Brain microvascular endothelial cell (primary cell): ENCODE measurements around the gene WDR36.

Experiments used
- DNase-seq: peaks from one replicate; pipeline ENCODE4 v3.0.0-alpha.2; 2020
- H3K27ac ChIP-seq: fragments of 250-450 bp; sonication (Bioruptor Pico); 2 replicates; pipeline ENCODE4 v1.5.1; 2020; ENCODE audit warnings: mild to moderate bottlenecking, moderate library complexity
- H3K27me3 ChIP-seq: fragments of 250-450 bp; sonication (Bioruptor Pico); replicated peaks from 2 replicates; pipeline ENCODE4 v1.5.1; 2020; ENCODE audit warnings: mild to moderate bottlenecking
- H3K36me3 ChIP-seq: fragments of 250-450 bp; sonication (Bioruptor Pico); replicated peaks from 2 replicates; pipeline ENCODE4 v1.5.1; 2020; ENCODE audit warnings: mild to moderate bottlenecking
- H3K4me3 ChIP-seq: 2 replicates; pipeline ENCODE4 v1.5.1; 2011; ENCODE audit warnings: low read depth, mild to moderate bottlenecking, control low read depth, low read length, moderate library complexity
- CTCF ChIP-seq: IDR thresholded peaks from 2 replicates; pipeline ENCODE4 v1.5.1; 2011; ENCODE audit warnings: low read depth, mild to moderate bottlenecking, moderate library complexity, low read length, control low read depth, inconsistent platforms; ENCODE audit errors: missing control alignments
- in situ Hi-C: cut with HindIII; loops from 2 replicates; pipeline ENCODE4 v1.10.0; 2017; ENCODE audit warnings: low sequenced_read_pairs, low pct_ligation_motif_present

WDR36 gene

GRCh38 chr5:111146053-111146452 lies 53.9 kb downstream of the WDR36 start:
- in situ Hi-C loops: no loop called here
- H3K27me3 ChIP-seq: no peaks in the 10 kb centered on the region
- DNase-seq: no peak
- TF ChIP-seq CTCF: no peak
- H3K4me3 ChIP-seq: no peak overlapping the region
- H3K27ac ChIP-seq: no peak overlapping the region
- H3K36me3 ChIP-seq: no peaks in the 10 kb centered on the region

- no peaks in the 10 kb centered on the region for H3K36me3 ChIP-seq
- H3K27me3 ChIP-seq: no peaks in the 10 kb centered on the region
- H3K4me3 ChIP-seq: no peak overlapping the region
- no peak for DNase-seq
- no peak for TF ChIP-seq CTCF
- no peak overlapping the region for H3K27ac ChIP-seq
- in situ Hi-C loops: no loop called here
Observed at GRCh38 chr5:111147502-111147901, 55.4 kb downstream of the WDR36 start.

GRCh38 chr5:111151998-111152397 lies 59.9 kb downstream of the WDR36 start:
- no peaks in the 10 kb centered on the region for H3K27me3 ChIP-seq
- no peak for TF ChIP-seq CTCF
- H3K4me3 ChIP-seq: no peak overlapping the region
- no peaks in the 10 kb centered on the region for H3K36me3 ChIP-seq
- DNase-seq: no peak
- H3K27ac ChIP-seq: no peak overlapping the region
- in situ Hi-C loops: no loop called here

- in situ Hi-C loops: no loop called here
Observed at GRCh38 chr5:111153483-111153882, 61.3 kb downstream of the WDR36 start.

GRCh38 chr5:111153945-111154344 lies 61.8 kb downstream of the WDR36 start:
- Histone ChIP-seq H3K27ac (no peak overlapping the region), H3K4me3 (no peak overlapping the region), H3K27me3 (no peaks in the 10 kb centered on the region), H3K36me3 (no peaks in the 10 kb centered on the region)
- no peak for DNase-seq
- in situ Hi-C loops: no loop called here
- TF ChIP-seq CTCF: no peak

More at GRCh38 chr5:111153483-111153882, 61.3 kb downstream of the WDR36 start:
- Histone ChIP-seq H3K4me3 (no peak overlapping the region), H3K36me3 (no peaks in the 10 kb centered on the region), H3K27me3 (no peaks in the 10 kb centered on the region), H3K27ac (no peak overlapping the region)
- no peak for TF ChIP-seq CTCF
- DNase-seq: no peak

GRCh38 chr5:111158105-111158744 lies 66.1 kb downstream of the WDR36 start:
- no peaks in the 10 kb centered on the region for H3K36me3 ChIP-seq
- TF ChIP-seq CTCF: peak; percentile 100
- H3K27me3 ChIP-seq: no peaks in the 10 kb centered on the region
- no peak overlapping the region for H3K27ac ChIP-seq
- peak; percentile 86 for DNase-seq
- no peak overlapping the region for H3K4me3 ChIP-seq
- in situ Hi-C loops: no loop called here
